Fibroblast of mammary gland (primary cell): ENCODE data around the gene DNAH17.

ENCODE experiments used
- DNase-seq: peaks from one replicate; pipeline ENCODE4 v3.0.0-alpha.2; 2010; ENCODE audit warnings: low read depth
- H3K4me3 ChIP-seq: 2 replicates; pipeline ENCODE4 v1.5.1; 2011; ENCODE audit warnings: low read depth, mild to moderate bottlenecking, low read length, moderate library complexity; ENCODE audit not compliant: control insufficient read depth
- CTCF ChIP-seq: conservative IDR thresholded peaks from 2 replicates; pipeline ENCODE4 v1.5.1; 2011; ENCODE audit warnings: low read depth, low read length, inconsistent platforms; ENCODE audit not compliant: control insufficient read depth, insufficient read depth

The DNAH17 gene

GRCh38 chr17:78400581-78401240, 176.5 kb downstream of the DNAH17 start:
- TF ChIP-seq CTCF: no peak
- no peak for DNase-seq
- H3K4me3 ChIP-seq: no peak overlapping the region

DNA sequence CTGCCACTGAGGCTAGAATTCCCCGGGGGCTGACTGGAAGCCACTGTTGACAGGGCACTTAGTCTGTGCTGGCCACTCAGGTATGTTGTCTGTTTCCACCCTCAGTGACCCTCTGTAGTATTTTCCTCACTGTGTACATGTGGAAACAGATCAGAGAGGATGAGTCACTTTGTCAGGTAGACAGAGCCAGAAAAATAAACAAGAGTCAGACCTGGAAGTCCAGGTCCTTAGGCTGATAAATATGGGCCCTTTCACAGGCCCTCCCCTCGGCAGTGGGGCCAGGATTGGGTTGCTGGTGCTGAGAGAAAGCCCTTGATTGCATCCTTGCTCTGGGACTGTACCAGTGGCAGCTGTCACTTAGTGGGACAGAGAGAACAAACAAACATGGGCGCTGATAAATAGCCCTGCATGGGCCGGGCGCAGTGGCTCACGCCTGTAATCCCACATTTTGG, 177.5 kb downstream of the DNAH17 start:
- DNase-seq: no peak

GRCh38 chr17:78399028-78399692, 178.0 kb downstream of the DNAH17 start:
- DNase-seq: no peak
- no peak overlapping the region for H3K4me3 ChIP-seq
- no peak for TF ChIP-seq CTCF

More for the DNA sequence above, 177.5 kb downstream of the DNAH17 start:
- TF ChIP-seq CTCF: no peak
- H3K4me3 ChIP-seq: no peak overlapping the region

GRCh38 chr17:78398390-78398789, 178.8 kb downstream of the DNAH17 start:
- no peak overlapping the region for H3K4me3 ChIP-seq
- DNase-seq: no peak
- no peak for TF ChIP-seq CTCF

GRCh38 chr17:78397681-78398101, 179.5 kb downstream of the DNAH17 start:
- peak; percentile 38 for DNase-seq
- no peak overlapping the region for H3K4me3 ChIP-seq
- no peak for TF ChIP-seq CTCF

DNA sequence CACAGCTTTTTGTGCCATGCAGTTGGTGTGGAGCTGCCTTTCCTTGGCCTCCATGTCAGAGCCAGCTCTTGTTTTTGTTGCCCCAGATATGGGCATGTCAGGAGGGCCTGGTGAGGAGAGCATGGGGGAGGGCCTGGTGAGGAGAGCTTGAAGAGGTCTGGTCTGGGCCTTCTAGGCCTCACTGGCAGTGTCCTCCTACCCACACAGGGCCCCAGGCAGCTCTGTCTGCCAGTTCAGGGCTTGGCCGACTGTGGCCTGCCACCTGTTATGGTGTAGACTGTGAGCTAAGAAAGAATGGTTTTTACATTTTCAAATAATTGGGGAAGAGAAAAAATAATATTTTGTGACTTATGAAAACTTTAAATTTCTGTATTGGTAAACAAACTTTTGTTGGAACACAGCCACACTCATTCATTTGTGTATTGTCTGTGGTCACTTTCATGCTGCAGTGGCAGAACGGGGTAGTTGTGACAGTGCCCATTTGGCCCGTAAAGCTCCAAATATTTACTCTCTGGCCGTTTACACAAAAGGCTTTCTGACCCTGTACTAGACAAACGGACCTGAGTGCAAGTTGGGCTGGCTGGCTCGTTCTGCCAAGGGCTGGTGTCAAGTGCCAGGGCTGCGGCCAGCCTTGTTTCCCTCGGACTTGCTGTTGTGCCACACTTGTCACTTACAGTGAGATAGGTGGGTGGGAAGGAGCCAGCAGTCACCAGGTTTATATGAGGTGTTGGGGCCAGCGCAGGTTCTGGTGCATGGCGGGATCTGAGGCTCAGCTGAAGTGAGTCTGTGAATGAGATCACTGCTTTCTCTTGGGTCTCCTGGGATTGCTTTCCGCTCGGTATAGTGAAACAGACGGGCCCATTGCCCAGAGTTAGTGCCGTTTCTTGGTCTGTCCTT, 180.5 kb downstream of the DNAH17 start:
- TF ChIP-seq CTCF: no peak
- no peak overlapping the region for H3K4me3 ChIP-seq
- peak; percentile 68 for DNase-seq
